Nephron (organoid): ENCODE measurements around the gene DENND2A.
A peak's percentile ranks its signal among the peaks of the same experiment; 100 is the strongest.
"Not testable (repeated sequence)": the region's sequence is repeated elsewhere in the genome, so short reads cannot be mapped to it uniquely, and the experiment has no call there.

Experiments
- H3K27ac Mint-ChIP-seq, 3 experiments: 2 replicates each; pipeline ENCODE4 v1.8.0; 2020; ENCODE audit warnings: mixed read lengths in 3 of 3, mild to moderate bottlenecking in 2 of 3, moderate library complexity in 1 of 3
- H3K27me3 Mint-ChIP-seq: 2 replicates; pipeline ENCODE4 v1.8.0; 2021; ENCODE audit warnings: low read depth, mild to moderate bottlenecking, moderate library complexity, mixed read lengths
- H3K36me3 Mint-ChIP-seq: 2 replicates; pipeline ENCODE4 v1.8.0; 2020; ENCODE audit warnings: low read depth, mixed read lengths
- H3K4me1 Mint-ChIP-seq: 2 replicates; pipeline ENCODE4 v1.8.0; 2020; ENCODE audit warnings: mixed read lengths
- H3K4me3 Mint-ChIP-seq, 3 experiments: 2 replicates each; pipeline ENCODE4 v1.8.0; 2020; ENCODE audit warnings: mild to moderate bottlenecking in 3 of 3, mixed read lengths in 3 of 3, moderate library complexity in 2 of 3
- H3K9me3 Mint-ChIP-seq: 2 replicates; pipeline ENCODE4 v1.8.0; 2020; ENCODE audit warnings: mixed read lengths
- TF ChIP-seq, protein P1 (sequence below), 3 experiments: fragments of 200-600 bp; sonication (generic); IDR thresholded peaks; one replicate each; pipeline ENCODE4 v1.5.0; 2021; ENCODE audit warnings: antibody characterized with exemption in 3 of 3; ENCODE audit not compliant: unreplicated experiment in 3 of 3

Gene DENND2A

GRCh38 chr7:140625908-140626868 is 14.4 kb downstream of the DENND2A start:
- H3K4me3 Mint-ChIP-seq = peak overlapping the region; percentile 6 to 34 (median 20)
- H3K27me3 Mint-ChIP-seq = no peaks in the 10 kb centered on the region
- TF ChIP-seq, protein P1, sequence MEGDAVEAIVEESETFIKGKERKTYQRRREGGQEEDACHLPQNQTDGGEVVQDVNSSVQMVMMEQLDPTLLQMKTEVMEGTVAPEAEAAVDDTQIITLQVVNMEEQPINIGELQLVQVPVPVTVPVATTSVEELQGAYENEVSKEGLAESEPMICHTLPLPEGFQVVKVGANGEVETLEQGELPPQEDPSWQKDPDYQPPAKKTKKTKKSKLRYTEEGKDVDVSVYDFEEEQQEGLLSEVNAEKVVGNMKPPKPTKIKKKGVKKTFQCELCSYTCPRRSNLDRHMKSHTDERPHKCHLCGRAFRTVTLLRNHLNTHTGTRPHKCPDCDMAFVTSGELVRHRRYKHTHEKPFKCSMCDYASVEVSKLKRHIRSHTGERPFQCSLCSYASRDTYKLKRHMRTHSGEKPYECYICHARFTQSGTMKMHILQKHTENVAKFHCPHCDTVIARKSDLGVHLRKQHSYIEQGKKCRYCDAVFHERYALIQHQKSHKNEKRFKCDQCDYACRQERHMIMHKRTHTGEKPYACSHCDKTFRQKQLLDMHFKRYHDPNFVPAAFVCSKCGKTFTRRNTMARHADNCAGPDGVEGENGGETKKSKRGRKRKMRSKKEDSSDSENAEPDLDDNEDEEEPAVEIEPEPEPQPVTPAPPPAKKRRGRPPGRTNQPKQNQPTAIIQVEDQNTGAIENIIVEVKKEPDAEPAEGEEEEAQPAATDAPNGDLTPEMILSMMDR (IDR thresholded peaks at IDR 0.05; ENCODE audit: unreplicated experiment in 3 of 3) = no peak
- H3K27ac Mint-ChIP-seq = peak overlapping the region; percentile 92 to 97 (median 95)
- H3K4me1 Mint-ChIP-seq = peaks cover 57% of the 10 kb centered on the region
- no peaks in the 10 kb centered on the region for H3K9me3 Mint-ChIP-seq
- peaks cover 31% of the 10 kb centered on the region for H3K36me3 Mint-ChIP-seq

DNA sequence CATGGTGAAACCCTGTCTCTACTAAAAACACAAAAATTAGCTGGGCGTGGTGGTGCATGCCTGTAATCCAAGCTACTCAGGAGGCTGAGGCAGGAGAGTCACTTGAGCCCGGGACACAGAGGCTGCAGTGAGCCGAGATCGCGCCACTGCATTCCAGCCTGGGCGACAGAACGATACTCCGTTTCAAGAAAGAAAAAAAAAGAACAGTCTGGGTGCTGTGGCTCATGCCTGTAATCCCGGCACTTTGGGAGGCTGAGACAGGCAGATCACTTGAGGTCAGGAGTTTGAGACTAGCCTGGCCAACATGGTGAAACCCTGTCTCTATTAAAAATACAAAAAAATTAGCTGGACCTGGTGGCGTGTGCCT is 15.4 kb downstream of the DENND2A start:
- Mint-ChIP-seq H3K4me1 (peaks cover 52% of the 10 kb centered on the region), H3K36me3 (peaks cover 27% of the 10 kb centered on the region), H3K27ac (peak overlapping the region; percentile 90 to 97 (median 92))
- not testable (repeated sequence) for H3K4me3 Mint-ChIP-seq, H3K9me3 Mint-ChIP-seq, H3K27me3 Mint-ChIP-seq

DNA sequence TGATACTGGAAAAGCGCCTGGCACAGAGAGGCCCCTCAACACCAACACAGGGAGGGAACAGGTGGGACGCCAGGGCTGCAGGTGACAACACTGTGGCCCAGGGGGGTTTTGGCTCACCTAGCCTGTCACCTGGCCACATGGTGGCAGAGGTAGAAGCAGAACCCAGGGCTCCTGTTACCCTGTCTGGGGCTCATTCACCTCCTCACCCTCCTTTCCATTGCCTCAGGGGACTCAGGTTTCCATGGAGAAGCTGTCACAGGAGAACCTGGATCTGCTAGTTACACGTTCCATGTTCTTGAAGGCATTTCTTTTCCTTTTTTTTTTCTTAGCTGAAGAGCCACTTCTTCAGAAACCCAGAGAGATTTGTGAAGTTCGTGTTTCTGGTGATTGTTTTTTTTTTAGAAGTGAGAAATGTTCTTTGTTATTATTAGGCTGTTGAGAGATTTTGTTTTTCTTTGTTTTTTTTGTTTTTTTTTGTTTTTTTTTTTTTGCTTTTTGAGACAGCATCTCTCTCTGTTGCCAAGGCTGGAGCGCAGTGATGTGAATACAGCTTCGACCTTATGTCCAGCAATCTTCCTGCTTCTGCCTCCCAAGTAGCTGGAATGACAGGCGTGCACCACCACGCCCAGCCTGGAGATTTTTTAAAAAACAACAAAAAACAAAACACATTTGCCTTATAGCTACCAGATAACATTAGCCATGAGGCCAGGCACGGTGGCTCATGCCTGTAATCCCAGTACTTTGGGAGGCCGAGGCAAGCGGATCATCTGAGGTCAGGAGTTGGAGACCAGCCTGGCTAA is 16.0 kb downstream of the DENND2A start:
- H3K36me3 Mint-ChIP-seq = peaks cover 26% of the 10 kb centered on the region
- peak overlapping the region; percentile 89 to 92 (median 90) for H3K27ac Mint-ChIP-seq
- H3K27me3 Mint-ChIP-seq = no peaks in the 10 kb centered on the region
- H3K4me1 Mint-ChIP-seq = peaks cover 51% of the 10 kb centered on the region
- H3K4me3 Mint-ChIP-seq = peak overlapping the region in 1 of 3 experiments; percentile 58
- no peaks in the 10 kb centered on the region for H3K9me3 Mint-ChIP-seq
- TF ChIP-seq, protein P1 (IDR thresholded peaks at IDR 0.05; ENCODE audit: unreplicated experiment in 3 of 3) = no peak

DNA sequence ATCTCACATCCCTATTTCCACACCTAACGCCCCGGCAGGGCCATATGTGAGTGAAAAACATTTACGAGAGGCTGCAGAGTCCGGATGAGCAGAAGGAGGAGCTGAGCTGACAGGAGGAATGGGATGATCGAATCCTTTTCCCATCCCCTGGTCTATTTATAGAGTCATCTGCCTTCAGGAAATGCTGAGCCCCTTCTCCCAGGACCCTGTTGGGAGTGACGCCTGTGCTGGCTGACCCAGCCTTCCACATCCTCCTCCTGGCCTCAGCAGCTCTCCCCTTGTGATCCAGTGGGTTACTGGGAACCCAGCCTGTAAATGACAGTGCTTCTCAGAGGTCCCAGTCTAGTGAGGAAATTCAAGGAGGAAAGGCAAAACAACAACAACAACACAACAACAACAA is 16.6 kb downstream of the DENND2A start:
- H3K27ac Mint-ChIP-seq = peak overlapping the region; percentile 89 to 92 (median 90)
- peaks cover 20% of the 10 kb centered on the region for H3K36me3 Mint-ChIP-seq
- no peaks in the 10 kb centered on the region for H3K27me3 Mint-ChIP-seq
- H3K4me3 Mint-ChIP-seq = peak overlapping the region; percentile 4 to 58 (median 14)
- no peaks in the 10 kb centered on the region for H3K9me3 Mint-ChIP-seq
- peaks cover 45% of the 10 kb centered on the region for H3K4me1 Mint-ChIP-seq
- TF ChIP-seq, protein P1 (IDR thresholded peaks at IDR 0.05; ENCODE audit: unreplicated experiment in 3 of 3) = no peak

GRCh38 chr7:140621401-140622021 is 19.1 kb downstream of the DENND2A start:
- peak overlapping the region in 2 of 3 experiments; percentile 76 to 82 for H3K27ac Mint-ChIP-seq
- TF ChIP-seq, protein P1 (IDR thresholded peaks at IDR 0.05; ENCODE audit: unreplicated experiment in 3 of 3) = no peak
- no peaks in the 10 kb centered on the region for H3K27me3 Mint-ChIP-seq
- no peak overlapping the region for H3K4me3 Mint-ChIP-seq
- peaks cover 44% of the 10 kb centered on the region for H3K4me1 Mint-ChIP-seq
- H3K9me3 Mint-ChIP-seq = no peaks in the 10 kb centered on the region
- peaks cover 18% of the 10 kb centered on the region for H3K36me3 Mint-ChIP-seq

DNA sequence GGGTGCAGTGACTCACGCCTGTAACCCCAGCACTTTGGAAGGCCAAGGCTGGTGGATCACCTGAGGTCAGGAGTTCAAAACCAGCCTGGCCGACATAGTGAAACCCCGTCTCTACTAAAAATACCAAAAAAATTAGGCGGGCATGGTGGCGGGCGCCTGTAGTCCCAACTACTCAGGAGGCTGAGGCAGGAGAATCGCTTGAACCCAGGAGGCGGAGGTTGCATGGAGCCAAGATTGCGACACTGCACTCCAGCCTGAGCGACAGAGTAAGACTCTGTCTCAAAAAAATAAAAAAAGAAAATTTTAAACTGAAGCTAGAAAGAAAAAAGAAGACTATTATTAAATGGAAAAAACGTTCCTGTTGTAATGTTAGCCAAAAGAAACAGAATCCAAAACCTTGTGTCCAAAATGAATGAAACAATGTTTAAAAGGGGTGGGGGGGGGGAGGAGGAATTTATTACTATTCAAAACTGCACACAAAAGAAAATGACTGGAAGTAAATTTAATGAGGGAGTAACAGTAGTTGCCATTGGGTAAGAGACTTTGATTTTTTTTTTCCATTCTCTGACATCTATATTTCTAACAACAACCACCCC is 20.6 kb downstream of the DENND2A start:
- Mint-ChIP-seq H3K36me3 (peaks cover 18% of the 10 kb centered on the region), H3K4me1 (peaks cover 36% of the 10 kb centered on the region)
- H3K27me3 Mint-ChIP-seq, H3K9me3 Mint-ChIP-seq, H3K27ac Mint-ChIP-seq, H3K4me3 Mint-ChIP-seq: not testable (repeated sequence)
